CD4-positive, alpha-beta memory T cell (primary cell): Measurements from ENCODE around the gene PTGFRN. TPM values are rescaled to one million over a fixed set of nuclear protein-coding genes. Genes with fewer than 3 reads are reported as not detected.

Experiments
- CTCF ChIA-PET: fragments of 350-600 bp; sonication (Branson Sonifier 250); formaldehyde crosslinking; loops from one replicate; lab custom pipeline; 2021; ENCODE audit warnings: inconsistent platforms; ENCODE audit not compliant: partially characterized antibody; lab: Charles Lee
- POLR2A ChIA-PET: fragments of 350-600 bp; sonication (Branson Sonifier 250); formaldehyde crosslinking; loops from one replicate; lab custom pipeline; 2021; ENCODE audit not compliant: partially characterized antibody; lab: Charles Lee
- DNase-seq, 5 donors: peaks; one replicate each; pipeline versions ENCODE4 v3.0.0 to v3.0.0-alpha.2; 2020 to 2022; ENCODE audit warnings: mixed read lengths in 1 of 5
- H3K27ac ChIP-seq: one replicate; pipeline ENCODE4 v1.7.0; 2013; ENCODE audit warnings: low read depth, low read length
- H3K27me3 ChIP-seq: 2 replicates; pipeline ENCODE4 v1.7.0; 2013; ENCODE audit warnings: mild to moderate bottlenecking, low read length, moderate library complexity; ENCODE audit not compliant: insufficient read depth
- H3K36me3 ChIP-seq: 2 replicates; pipeline ENCODE4 v1.7.0; 2013; ENCODE audit warnings: mild to moderate bottlenecking, low read length, moderate library complexity; ENCODE audit not compliant: insufficient read depth
- H3K4me1 ChIP-seq: 2 replicates; pipeline ENCODE4 v1.7.0; 2013; ENCODE audit warnings: mild to moderate bottlenecking, low read length, moderate library complexity; ENCODE audit not compliant: insufficient read depth
- H3K4me3 ChIP-seq, 2 donors: one replicate each; pipeline ENCODE4 v1.7.0; 2013; ENCODE audit warnings: low read length in 2 of 2, mild to moderate bottlenecking in 1 of 2
- H3K9me3 ChIP-seq, 2 donors: one replicate each; pipeline ENCODE4 v1.7.0; 2013; ENCODE audit warnings: low read length in 2 of 2, control low read depth in 1 of 2; ENCODE audit not compliant: control insufficient read depth in 1 of 2
- H3K27ac Mint-ChIP-seq, 7 donors: one replicate each; pipeline ENCODE4 v1.8.0; 2020 to 2021; ENCODE audit warnings: mixed read lengths in 7 of 7, mild to moderate bottlenecking in 6 of 7, inconsistent platforms in 3 of 7, moderate library complexity in 3 of 7
- H3K27me3 Mint-ChIP-seq, 2 donors: one replicate each; pipeline ENCODE4 v1.8.0; 2020 to 2021; ENCODE audit warnings: mixed read lengths in 2 of 2
- H3K36me3 Mint-ChIP-seq, 2 donors: one replicate each; pipeline ENCODE4 v1.8.0; 2020 to 2021; ENCODE audit warnings: mixed read lengths in 2 of 2, inconsistent platforms in 1 of 2, mild to moderate bottlenecking in 1 of 2
- H3K4me1 Mint-ChIP-seq, 4 donors: one replicate each; pipeline ENCODE4 v1.8.0; 2020 to 2021; ENCODE audit warnings: mixed read lengths in 4 of 4, mild to moderate bottlenecking in 1 of 4
- H3K4me3 Mint-ChIP-seq, 8 donors: one replicate each; pipeline ENCODE4 v1.8.0; 2020 to 2021; ENCODE audit warnings: mixed read lengths in 8 of 8, mild to moderate bottlenecking in 7 of 8, moderate library complexity in 6 of 8, inconsistent platforms in 3 of 8
- H3K9me3 Mint-ChIP-seq, 8 donors: one replicate each; pipeline ENCODE4 v1.8.0; 2020 to 2021; ENCODE audit warnings: mixed read lengths in 8 of 8, mild to moderate bottlenecking in 5 of 8, inconsistent platforms in 3 of 8, moderate library complexity in 1 of 8
- intact Hi-C: fragments of 100-400 bp; cut with micrococcal nuclease; formaldehyde crosslinking; loops from one replicate; pipeline ENCODE4 v1.15.1; 2023
- polyA plus RNA-seq, 2 donors: library from polyadenylated mRNA; unstranded; fragments of 300-500 nt; fragmentation: Illumina TruSeq; gene quantifications; one replicate each; pipeline ENCODE4 v1.2.3, GENCODE V29; 2021
- total RNA-seq, 2 experiments: library from RNA; stranded (reverse); gene quantifications; one replicate each; pipeline ENCODE4 v1.2.3, GENCODE V29; 2021

The PTGFRN gene
- total and polyA plus RNA-seq, 4 experiments from 2014 or later, result 0.39 to 0.55 (median 0.44) TPM; not detected in 1

GRCh38 chr1:117011334-117011733, 101.6 kb downstream of the PTGFRN start:
- intact Hi-C loops, result no loop called here
- H3K27ac ChIP-seq, result no peak overlapping the region
- no peak for DNase-seq
- H3K27me3 ChIP-seq, result no peaks in the 10 kb centered on the region
- Mint-ChIP-seq H3K4me1 (peaks cover 15 to 24% (median 20%) of the 10 kb centered on the region in 4 donors), H3K27me3 (no peaks in the 10 kb centered on the region), H3K9me3 (no peaks in the 10 kb centered on the region), H3K27ac (no peak overlapping the region), H3K36me3 (peaks cover 0 to 11% of the 10 kb centered on the region in 2 donors), H3K4me3 (no peak overlapping the region)
- H3K9me3 ChIP-seq, result no peaks in the 10 kb centered on the region
- H3K4me1 ChIP-seq, result peaks cover 18% of the 10 kb centered on the region
- POLR2A ChIA-PET, result no interaction called here
- H3K4me3 ChIP-seq, result no peak overlapping the region
- CTCF ChIA-PET, result no interaction called here
- H3K36me3 ChIP-seq, result no peaks in the 10 kb centered on the region

DNA sequence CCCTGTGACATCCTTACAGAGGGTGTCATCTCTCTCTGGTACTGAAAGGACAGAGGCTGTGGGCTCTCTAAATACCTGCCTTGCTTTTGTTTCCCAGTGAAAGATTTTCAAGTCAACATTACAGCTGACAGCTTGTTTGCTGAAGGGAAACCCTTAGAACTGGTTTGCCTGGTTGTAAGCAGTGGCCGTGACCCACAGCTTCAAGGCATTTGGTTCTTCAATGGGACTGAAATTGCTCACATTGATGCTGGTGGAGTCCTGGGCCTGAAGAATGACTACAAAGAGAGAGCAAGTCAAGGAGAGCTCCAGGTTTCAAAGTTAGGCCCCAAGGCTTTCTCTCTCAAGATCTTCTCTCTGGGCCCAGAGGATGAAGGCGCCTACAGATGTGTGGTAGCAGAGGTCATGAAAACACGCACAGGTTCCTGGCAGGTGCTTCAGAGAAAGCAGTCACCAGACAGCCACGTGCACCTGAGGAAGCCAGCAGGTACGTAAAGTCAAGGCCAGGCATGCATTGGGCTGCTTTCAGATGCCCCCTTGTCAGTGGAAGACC, 103.7 kb downstream of the PTGFRN start:
- no peak overlapping the region for H3K4me3 ChIP-seq
- H3K36me3 ChIP-seq, result no peaks in the 10 kb centered on the region
- H3K27me3 ChIP-seq, result no peaks in the 10 kb centered on the region
- POLR2A ChIA-PET, result interaction anchor here (1.7 to 2.1 kb wide), 2 partner anchors 9 to 27 kb away, joined by 13 to 16 read pairs; no protein-coding TSS in a partner anchor
- H3K4me1 Mint-ChIP-seq, result peaks cover 15 to 18% (median 16%) of the 10 kb centered on the region in 4 donors
- DNase-seq, result no peak
- intact Hi-C loops, result no loop called here
- H3K9me3 ChIP-seq, result no peaks in the 10 kb centered on the region
- H3K9me3 Mint-ChIP-seq, result no peaks in the 10 kb centered on the region
- no peak overlapping the region for H3K27ac Mint-ChIP-seq
- H3K4me3 Mint-ChIP-seq, result no peak overlapping the region
- H3K27me3 Mint-ChIP-seq, result no peaks in the 10 kb centered on the region
- H3K4me1 ChIP-seq, result peaks cover 16% of the 10 kb centered on the region
- CTCF ChIA-PET, result interaction anchor here (2.5 kb wide), 1 partner anchor 10 kb away, joined by 8 read pairs; no protein-coding TSS in a partner anchor
- peaks cover 0 to 11% of the 10 kb centered on the region in 2 donors for H3K36me3 Mint-ChIP-seq
- no peak overlapping the region for H3K27ac ChIP-seq

- no peak overlapping the region for H3K4me3 Mint-ChIP-seq
- no peak for DNase-seq
- no peaks in the 10 kb centered on the region for H3K27me3 Mint-ChIP-seq
- H3K36me3 ChIP-seq, result no peaks in the 10 kb centered on the region
- CTCF ChIA-PET, result interaction anchor here (0.7 to 2.5 kb wide), 2 partner anchors 11 to 127 kb away, joined by 3 to 8 read pairs; no protein-coding TSS in a partner anchor
- peaks cover 7 to 12% (median 9%) of the 10 kb centered on the region in 4 donors for H3K4me1 Mint-ChIP-seq
- POLR2A ChIA-PET, result interaction anchor here (1.2 to 2.1 kb wide), 3 partner anchors 10 to 28 kb away, joined by 8 to 16 read pairs (median 13); partner anchors contain the start of gene CD101
- no peaks in the 10 kb centered on the region for H3K9me3 Mint-ChIP-seq
- no peak overlapping the region for H3K27ac ChIP-seq
- no peaks in the 10 kb centered on the region for H3K9me3 ChIP-seq
- H3K36me3 Mint-ChIP-seq, result peaks cover 0 to 11% of the 10 kb centered on the region in 2 donors
- peak overlapping the region in 1 of 7 donors; percentile 11 for H3K27ac Mint-ChIP-seq
- intact Hi-C loops, result no loop called here
- H3K4me3 ChIP-seq, result no peak overlapping the region
- H3K27me3 ChIP-seq, result no peaks in the 10 kb centered on the region
- peaks cover 8% of the 10 kb centered on the region for H3K4me1 ChIP-seq
Measured at GRCh38 chr1:117014209-117014608, 104.5 kb downstream of the PTGFRN start.

DNA sequence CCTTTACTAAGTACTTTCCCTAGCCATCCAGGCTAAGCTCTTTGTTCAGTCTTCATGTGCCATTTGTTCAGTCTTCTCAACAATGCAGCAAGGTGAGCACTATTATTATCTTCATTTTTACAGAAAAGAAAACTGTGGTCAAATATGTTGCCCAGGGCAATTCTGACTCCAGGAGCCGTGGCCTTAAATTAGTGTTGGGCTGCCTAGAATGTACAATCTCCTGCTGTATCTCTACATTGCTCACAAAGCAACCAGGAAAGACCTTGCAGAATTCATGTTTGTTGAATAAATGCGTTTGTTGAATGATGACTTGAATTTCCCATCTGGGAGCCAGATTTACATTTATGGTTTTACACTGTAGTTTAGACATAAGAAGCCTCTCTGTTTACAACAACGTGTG, 106.0 kb downstream of the PTGFRN start:
- Histone ChIP-seq H3K36me3 (no peaks in the 10 kb centered on the region), H3K27me3 (no peaks in the 10 kb centered on the region), H3K4me3 (no peak overlapping the region), H3K4me1 (no peaks in the 10 kb centered on the region), H3K9me3 (no peaks in the 10 kb centered on the region), H3K27ac (no peak overlapping the region)
- peaks cover 0 to 6% (median 2%) of the 10 kb centered on the region in 4 donors for H3K4me1 Mint-ChIP-seq
- peaks cover 0 to 11% of the 10 kb centered on the region in 2 donors for H3K36me3 Mint-ChIP-seq
- CTCF ChIA-PET, result no interaction called here
- no peak for DNase-seq
- POLR2A ChIA-PET, result no interaction called here
- intact Hi-C loops, result no loop called here
- no peaks in the 10 kb centered on the region for H3K27me3 Mint-ChIP-seq
- no peak overlapping the region for H3K4me3 Mint-ChIP-seq
- no peaks in the 10 kb centered on the region for H3K9me3 Mint-ChIP-seq
- peak overlapping the region in 1 of 7 donors; percentile 59 for H3K27ac Mint-ChIP-seq

DNA sequence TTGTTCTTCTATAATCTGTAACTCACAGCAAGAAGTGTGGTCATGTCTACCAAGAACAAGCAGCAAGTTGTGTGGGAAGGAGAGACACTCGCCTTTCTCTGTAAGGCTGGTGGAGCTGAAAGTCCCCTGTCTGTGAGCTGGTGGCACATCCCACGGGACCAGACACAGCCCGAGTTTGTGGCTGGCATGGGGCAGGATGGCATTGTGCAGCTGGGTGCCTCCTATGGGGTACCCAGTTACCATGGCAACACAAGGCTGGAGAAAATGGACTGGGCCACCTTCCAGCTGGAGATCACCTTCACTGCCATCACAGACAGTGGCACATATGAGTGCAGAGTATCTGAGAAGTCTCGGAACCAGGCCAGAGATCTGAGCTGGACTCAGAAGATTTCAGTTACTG, 107.3 kb downstream of the PTGFRN start:
- Mint-ChIP-seq H3K27me3 (no peaks in the 10 kb centered on the region), H3K4me3 (no peak overlapping the region), H3K27ac (no peak overlapping the region), H3K9me3 (no peaks in the 10 kb centered on the region), H3K4me1 (peaks cover 0 to 6% (median 2%) of the 10 kb centered on the region in 4 donors), H3K36me3 (peaks cover 0 to 4% of the 10 kb centered on the region in 2 donors)
- no peaks in the 10 kb centered on the region for H3K27me3 ChIP-seq
- H3K36me3 ChIP-seq, result no peaks in the 10 kb centered on the region
- intact Hi-C loops, result no loop called here
- H3K9me3 ChIP-seq, result no peaks in the 10 kb centered on the region
- no peak overlapping the region for H3K27ac ChIP-seq
- no peak overlapping the region for H3K4me3 ChIP-seq
- POLR2A ChIA-PET, result interaction anchor here (1.0 to 1.8 kb wide), 5 partner anchors 8 to 43 kb away, joined by 3 to 5 read pairs (median 3); partner anchors contain the start of gene TTF2
- no peak for DNase-seq
- H3K4me1 ChIP-seq, result no peaks in the 10 kb centered on the region
- CTCF ChIA-PET, result no interaction called here

- Histone ChIP-seq H3K9me3 (no peaks in the 10 kb centered on the region), H3K4me3 (no peak overlapping the region), H3K27me3 (no peaks in the 10 kb centered on the region), H3K36me3 (no peaks in the 10 kb centered on the region), H3K4me1 (no peaks in the 10 kb centered on the region), H3K27ac (no peak overlapping the region)
- Mint-ChIP-seq H3K4me3 (no peak overlapping the region), H3K9me3 (no peaks in the 10 kb centered on the region), H3K27me3 (no peaks in the 10 kb centered on the region), H3K4me1 (peaks cover 0 to 6% (median 2%) of the 10 kb centered on the region in 4 donors), H3K36me3 (peaks cover 0 to 3% of the 10 kb centered on the region in 2 donors), H3K27ac (no peak overlapping the region)
- intact Hi-C loops, result no loop called here
- ChIA-PET CTCF (no interaction called here), POLR2A (interaction anchor here (1.0 to 1.8 kb wide), 5 partner anchors 9 to 42 kb away, joined by 3 to 5 read pairs (median 3); partner anchors contain the start of gene TTF2)
- no peak for DNase-seq
Measured at GRCh38 chr1:117017648-117018047, 107.9 kb downstream of the PTGFRN start.

- Histone ChIP-seq H3K27me3 (no peaks in the 10 kb centered on the region), H3K4me1 (no peaks in the 10 kb centered on the region), H3K9me3 (no peaks in the 10 kb centered on the region), H3K4me3 (no peak overlapping the region), H3K36me3 (no peaks in the 10 kb centered on the region), H3K27ac (no peak overlapping the region)
- H3K36me3 Mint-ChIP-seq, result no peaks in the 10 kb centered on the region
- intact Hi-C loops, result no loop called here
- CTCF ChIA-PET, result no interaction called here
- no peak for DNase-seq
- no peak overlapping the region for H3K4me3 Mint-ChIP-seq
- H3K27me3 Mint-ChIP-seq, result peaks cover 0 to 2% of the 10 kb centered on the region in 2 donors
- POLR2A ChIA-PET, result no interaction called here
- no peak overlapping the region for H3K27ac Mint-ChIP-seq
- no peaks in the 10 kb centered on the region for H3K9me3 Mint-ChIP-seq
- H3K4me1 Mint-ChIP-seq, result peaks cover 0 to 1% (median 0%) of the 10 kb centered on the region in 4 donors
Measured at GRCh38 chr1:117020526-117021156, 110.9 kb downstream of the PTGFRN start.
